H9 (cell line): ENCODE data around the gene ZGRF1. TPM values are rescaled to one million over a fixed set of nuclear protein-coding genes. Genes with fewer than 3 reads are reported as not detected.

Source experiments
- DNase-seq: peaks from one replicate; pipeline ENCODE4 v3.0.0-alpha.2; 2017
- H2AFZ ChIP-seq: one replicate; pipeline ENCODE4 v1.6.1; 2013; ENCODE audit warnings: mild to moderate bottlenecking, low read length, control low read depth, moderate library complexity
- H2AK5ac ChIP-seq: 2 replicates; pipeline ENCODE4 v1.6.1; 2013; ENCODE audit warnings: low read length, control low read depth, mixed read lengths; ENCODE audit not compliant: insufficient read length
- H2BK120ac ChIP-seq: one replicate; pipeline ENCODE4 v1.6.1; 2013; ENCODE audit warnings: low read depth, mild to moderate bottlenecking, low read length, control low read depth, inconsistent platforms; ENCODE audit not compliant: poor library complexity, severe bottlenecking
- H2BK12ac ChIP-seq: 2 replicates; pipeline ENCODE4 v1.6.1; 2013; ENCODE audit warnings: low read length, control low read depth, mixed read lengths, low read depth; ENCODE audit not compliant: insufficient read length
- H2BK15ac ChIP-seq: 2 replicates; pipeline ENCODE4 v1.6.1; 2013; ENCODE audit warnings: low read depth, low read length, control low read depth
- H2BK20ac ChIP-seq: one replicate; pipeline ENCODE4 v1.6.1; 2013; ENCODE audit warnings: low read depth, mild to moderate bottlenecking, low read length, control low read depth, inconsistent platforms; ENCODE audit not compliant: poor library complexity, severe bottlenecking
- H2BK5ac ChIP-seq: 2 replicates; pipeline ENCODE4 v1.6.1; 2013; ENCODE audit warnings: low read length, control low read depth, mixed read lengths; ENCODE audit not compliant: insufficient read length
- H3K14ac ChIP-seq: 2 replicates; pipeline ENCODE4 v1.6.1; 2013; ENCODE audit warnings: low read length, control low read depth; ENCODE audit not compliant: insufficient read depth
- H3K18ac ChIP-seq: 2 replicates; pipeline ENCODE4 v1.6.1; 2013; ENCODE audit warnings: low read depth, mild to moderate bottlenecking, mixed read lengths, low read length, control low read depth; ENCODE audit not compliant: insufficient read length
- H3K23ac ChIP-seq: 2 replicates; pipeline ENCODE4 v1.6.1; 2013; ENCODE audit warnings: low read length, control low read depth, mixed read lengths, low read depth; ENCODE audit not compliant: insufficient read length
- H3K23me2 ChIP-seq: 2 replicates; pipeline ENCODE4 v1.6.1; 2013; ENCODE audit warnings: low read depth, mild to moderate bottlenecking, mixed read lengths, low read length, control low read depth; ENCODE audit not compliant: insufficient read length, poor library complexity, severe bottlenecking
- H3K27ac ChIP-seq: 2 replicates; pipeline ENCODE4 v1.5.1; 2013; ENCODE audit warnings: low read length, control low read depth, mixed read lengths, low read depth; ENCODE audit not compliant: insufficient read length
- H3K27me3 ChIP-seq: 2 replicates; pipeline ENCODE4 v1.6.1; 2013; ENCODE audit warnings: low read length, control low read depth, inconsistent platforms; ENCODE audit not compliant: insufficient read depth
- H3K4ac ChIP-seq: 2 replicates; pipeline ENCODE4 v1.6.1; 2013; ENCODE audit warnings: low read depth, mild to moderate bottlenecking, control low read depth, inconsistent platforms, low read length, moderate library complexity
- H3K4me1 ChIP-seq: 2 replicates; pipeline ENCODE4 v1.6.1; 2013; ENCODE audit warnings: low read length, control low read depth, inconsistent platforms; ENCODE audit not compliant: insufficient read depth
- H3K4me2 ChIP-seq: 2 replicates; pipeline ENCODE4 v1.6.1; 2013; ENCODE audit warnings: low read length, control low read depth, mixed read lengths; ENCODE audit not compliant: insufficient read length, insufficient read depth
- H3K56ac ChIP-seq: 2 replicates; pipeline ENCODE4 v1.6.1; 2013; ENCODE audit warnings: low read depth, mild to moderate bottlenecking, mixed read lengths, low read length, control low read depth; ENCODE audit not compliant: insufficient read length
- H3K79me1 ChIP-seq: 2 replicates; pipeline ENCODE4 v1.6.1; 2013; ENCODE audit warnings: low read depth, mild to moderate bottlenecking, moderate library complexity, low read length, control low read depth, inconsistent platforms; ENCODE audit not compliant: insufficient read depth, poor library complexity, severe bottlenecking
- H3K79me2 ChIP-seq: 2 replicates; pipeline ENCODE4 v1.6.1; 2013; ENCODE audit warnings: low read length, control low read depth, inconsistent platforms; ENCODE audit not compliant: insufficient read depth
- H3K9ac ChIP-seq: 2 replicates; pipeline ENCODE4 v1.6.1; 2013; ENCODE audit warnings: low read length, control low read depth, mixed read lengths; ENCODE audit not compliant: insufficient read length; ENCODE audit errors: extremely low read depth
- H3K9me3 ChIP-seq: one replicate; pipeline ENCODE4 v1.6.1; 2013; ENCODE audit warnings: low read depth, low read length, inconsistent platforms; ENCODE audit not compliant: control insufficient read depth
- H3T11ph ChIP-seq: one replicate; pipeline ENCODE4 v1.6.1; 2013; ENCODE audit warnings: mild to moderate bottlenecking, low read length, control low read depth, inconsistent platforms
- H4K20me1 ChIP-seq: one replicate; pipeline ENCODE4 v1.6.1; 2013; ENCODE audit not compliant: control insufficient read depth, insufficient read length, insufficient read depth
- H4K5ac ChIP-seq: 2 replicates; pipeline ENCODE4 v1.6.1; 2013; ENCODE audit warnings: low read depth, mild to moderate bottlenecking, mixed read lengths, low read length, control low read depth; ENCODE audit not compliant: insufficient read length
- H4K8ac ChIP-seq: replicated peaks from 2 replicates; pipeline ENCODE4 v1.6.1; 2013; ENCODE audit warnings: low read length, control low read depth, mixed read lengths, low read depth; ENCODE audit not compliant: insufficient read length
- H4K91ac ChIP-seq: 2 replicates; pipeline ENCODE4 v1.6.1; 2013; ENCODE audit warnings: low read depth, mild to moderate bottlenecking, moderate library complexity, mixed read lengths, low read length, control low read depth; ENCODE audit not compliant: insufficient read length
- H3K27ac Mint-ChIP-seq, 3 experiments: 2 replicates in 2 of 3; 3 replicates in 1 of 3; pipeline ENCODE4 v1.8.0; 2020 to 2021; ENCODE audit warnings: mixed read lengths in 3 of 3, mild to moderate bottlenecking in 1 of 3, moderate library complexity in 1 of 3
- H3K27me3 Mint-ChIP-seq: 2 replicates; pipeline ENCODE4 v1.8.0; 2021; ENCODE audit warnings: low read depth, mild to moderate bottlenecking, moderate library complexity, mixed read lengths
- H3K36me3 Mint-ChIP-seq, 3 experiments: 2 replicates in 2 of 3; 3 replicates in 1 of 3; pipeline ENCODE4 v1.8.0; 2020 to 2021; ENCODE audit warnings: low read depth in 3 of 3, mixed read lengths in 3 of 3; ENCODE audit not compliant: insufficient read depth in 1 of 3
- H3K4me1 Mint-ChIP-seq, 2 experiments: 2 replicates each; pipeline ENCODE4 v1.8.0; 2020; ENCODE audit warnings: mixed read lengths in 2 of 2
- H3K4me3 Mint-ChIP-seq, 2 experiments: 2 replicates in 1 of 2; 3 replicates in 1 of 2; pipeline ENCODE4 v1.8.0; 2020 to 2021; ENCODE audit warnings: mild to moderate bottlenecking in 2 of 2, mixed read lengths in 2 of 2, moderate library complexity in 1 of 2
- H3K9me3 Mint-ChIP-seq, 2 experiments: 2 replicates in 1 of 2; 3 replicates in 1 of 2; pipeline ENCODE4 v1.8.0; 2020; ENCODE audit warnings: mild to moderate bottlenecking in 2 of 2, mixed read lengths in 2 of 2, moderate library complexity in 1 of 2
- CTCF ChIP-seq: fragments of 200-600 bp; sonication (generic); conservative IDR thresholded peaks from 3 replicates; pipeline ENCODE4 v1.8.0; 2021; ENCODE audit warnings: antibody characterized with exemption, mild to moderate bottlenecking
- WGBS: extraction: QIAGEN DNeasy Blood & Tissue Kit; methylation state at CpG from one replicate; pipeline ENCODE4 v1.1.7; 2013; ENCODE audit warnings: missing lambda C conversion rate, low lambda C conversion rate, mixed read lengths; ENCODE audit not compliant: insufficient read length; ENCODE audit errors: extremely low coverage; 5-methylcytosine and 5-hydroxymethylcytosine counted together
- total RNA-seq: library from RNA; stranded (reverse); gene quantifications from 2 replicates; pipeline ENCODE4 v1.2.1, GENCODE V29; 2021

ZGRF1 gene
- total RNA-seq, 1 experiment from 2014 or later, result 38.3 TPM

- Histone ChIP-seq H4K8ac (no peak overlapping the region), H3K79me1 (no peaks in the 10 kb centered on the region), H3K9ac (no peak overlapping the region), H3K4me2 (no peak overlapping the region), H3K4me1 (no peaks in the 10 kb centered on the region), H3K9me3 (no peaks in the 10 kb centered on the region), H3K56ac (no peak overlapping the region), H2BK120ac (no peak overlapping the region), H2BK20ac (no peak overlapping the region), H3K18ac (no peak overlapping the region), H2AFZ (no peak overlapping the region), H4K91ac (no peak overlapping the region), H2BK15ac (no peak overlapping the region), H2BK5ac (no peak overlapping the region), H4K20me1 (no peaks in the 10 kb centered on the region), H3K27ac (no peak overlapping the region), H3K79me2 (no peaks in the 10 kb centered on the region), H3K23me2 (no peaks in the 10 kb centered on the region), H2AK5ac (no peak overlapping the region), H4K5ac (no peak overlapping the region), H3K4ac (no peak overlapping the region), H2BK12ac (no peak overlapping the region), H3T11ph (no peak overlapping the region), H3K14ac (no peak overlapping the region), H3K23ac (no peak overlapping the region), H3K27me3 (no peaks in the 10 kb centered on the region)
- no CpG with 5 or more reads among the region's 3 CpGs for WGBS
- no peak for TF ChIP-seq CTCF
- Mint-ChIP-seq H3K36me3 (peaks cover 5 to 31% (median 25%) of the 10 kb centered on the region in 3 experiments; a peak in 6 of 7 replicates), H3K4me3 (no peak overlapping the region), H3K9me3 (no peaks in the 10 kb centered on the region), H3K27ac (no peak overlapping the region), H3K27me3 (no peaks in the 10 kb centered on the region), H3K4me1 (peaks cover 7 to 9% of the 10 kb centered on the region in 2 experiments)
- DNase-seq, result no peak
These were observed 77.7 kb downstream of the ZGRF1 start for GRCh38 chr4:112559053-112559452.
